Heart left ventricle (tissue), 13 donors: ENCODE data around the gene POLD2.

ENCODE experiments used
- POLR2A ChIP-seq, 2 donors: fragments of 450-650 bp; IDR thresholded peaks; one replicate each; pipeline ENCODE4 v1.6.1; 2017; ENCODE audit warnings: antibody characterized with exemption in 2 of 2, mild to moderate bottlenecking in 2 of 2, moderate library complexity in 2 of 2
- TF ChIP-seq, protein P1 (sequence below), 12 donors: fragments of 200-600 bp; sonication (generic) in 4 of 12; IDR thresholded peaks; one replicate each; pipeline versions ENCODE4 v1.5.0 to v1.8.0; 2018 to 2022; ENCODE audit warnings: antibody characterized with exemption in 12 of 12, mild to moderate bottlenecking in 5 of 12
- donor health status: ischemic (EF 13 %, LVEDD 7.1; RV severe dilation, severe dysfunction).
- donor health status: DM: no; HTN: yes; CAD: no.
- donor health status: DM: no; HTN: no; CAD: no.
- donor health status: ischemic (EF 25% LVEDD 6.9; RV normal size, moderate dysfunction).
- donor health status: ischemic (EF 25% LVEDD 5.7; RV mildly dilated, moderate dysfunction).
- donor health status: ischemic (EF 35%, LVEDD 5.7; RV mildly dilated, moderate dysfunction).
- donor health status: nonischemic (EF 11% LVEDD 7.7; RV severe dilation, severe dysfunction).
- donor health status: DM: yes; HTN: yes; CAD: no.
- donor health status: PGD.
- donor health status: ischemic (EF 29% LVEDD 5.4; RV normal size, mild dysfunction).
- donor health status: nonischemic (EF 23%, LVEDD 6.1; RV moderate dilation, normal function).

DNA sequence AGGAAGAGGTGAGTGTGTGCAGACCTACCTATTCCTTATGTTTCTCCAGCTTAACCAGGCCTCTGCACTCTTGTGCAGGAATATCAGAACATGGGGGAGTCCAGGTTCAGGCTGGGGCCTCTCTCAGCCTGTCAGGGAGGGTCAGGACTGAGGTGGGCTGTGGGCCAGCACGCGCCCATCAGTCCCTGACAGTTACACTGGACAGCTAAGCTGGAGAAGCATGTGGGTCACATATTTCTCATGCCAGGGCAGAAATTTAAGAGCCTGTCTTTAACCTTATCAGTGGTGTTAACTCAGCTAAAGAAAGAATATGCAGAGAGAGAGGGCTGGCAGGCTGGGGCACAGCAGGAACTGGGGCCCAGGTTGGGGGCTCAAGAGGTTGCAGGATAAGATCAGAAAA lies 8.7 kb upstream of the POLD2 start:
- TF ChIP-seq POLR2A (IDR thresholded peaks at IDR 0.05), result no peak
- TF ChIP-seq, protein P1, sequence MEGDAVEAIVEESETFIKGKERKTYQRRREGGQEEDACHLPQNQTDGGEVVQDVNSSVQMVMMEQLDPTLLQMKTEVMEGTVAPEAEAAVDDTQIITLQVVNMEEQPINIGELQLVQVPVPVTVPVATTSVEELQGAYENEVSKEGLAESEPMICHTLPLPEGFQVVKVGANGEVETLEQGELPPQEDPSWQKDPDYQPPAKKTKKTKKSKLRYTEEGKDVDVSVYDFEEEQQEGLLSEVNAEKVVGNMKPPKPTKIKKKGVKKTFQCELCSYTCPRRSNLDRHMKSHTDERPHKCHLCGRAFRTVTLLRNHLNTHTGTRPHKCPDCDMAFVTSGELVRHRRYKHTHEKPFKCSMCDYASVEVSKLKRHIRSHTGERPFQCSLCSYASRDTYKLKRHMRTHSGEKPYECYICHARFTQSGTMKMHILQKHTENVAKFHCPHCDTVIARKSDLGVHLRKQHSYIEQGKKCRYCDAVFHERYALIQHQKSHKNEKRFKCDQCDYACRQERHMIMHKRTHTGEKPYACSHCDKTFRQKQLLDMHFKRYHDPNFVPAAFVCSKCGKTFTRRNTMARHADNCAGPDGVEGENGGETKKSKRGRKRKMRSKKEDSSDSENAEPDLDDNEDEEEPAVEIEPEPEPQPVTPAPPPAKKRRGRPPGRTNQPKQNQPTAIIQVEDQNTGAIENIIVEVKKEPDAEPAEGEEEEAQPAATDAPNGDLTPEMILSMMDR (IDR thresholded peaks at IDR 0.05), result no peak
